HG02943 (cell line): ENCODE measurements around the gene PSME2.

Experiments
- ATAC-seq: cut with Tn5 transposase; IDR thresholded peaks from one replicate; pipeline ENCODE4 v1.9.1; 2021; ENCODE audit warnings: mild to moderate bottlenecking, low read depth, moderate library complexity; ENCODE audit not compliant: unreplicated experiment

PSME2 gene

GRCh38 chr14:24156840-24157239 lies 10.4 kb upstream of the PSME2 start:
- no peak for ATAC-seq

- no peak for ATAC-seq
These were observed 8.7 kb upstream of the PSME2 start for GRCh38 chr14:24155100-24155499.

- ATAC-seq, result no peak
These were observed 5.1 kb upstream of the PSME2 start for GRCh38 chr14:24151404-24152080.

GRCh38 chr14:24150993-24151392 lies 4.6 kb upstream of the PSME2 start:
- ATAC-seq, result no peak

GRCh38 chr14:24150567-24150966 lies 4.2 kb upstream of the PSME2 start:
- ATAC-seq, result no peak

GRCh38 chr14:24150061-24150460 lies 3.7 kb upstream of the PSME2 start:
- ATAC-seq, result no peak

- no peak for ATAC-seq
These were observed 3.0 kb upstream of the PSME2 start for GRCh38 chr14:24149302-24149969.

GRCh38 chr14:24147761-24148428 lies 1.5 kb upstream of the PSME2 start:
- no peak for ATAC-seq

- peak; percentile 80 for ATAC-seq
These were observed 759 bp upstream of the PSME2 start, which contains the start of gene RNF31 for GRCh38 chr14:24146978-24147760. RNF31 (plus strand) TSS chr14:24147498; CDS start chr14:24147699, 201 bp downstream.

GRCh38 chr14:24145690-24146452 lies 539 bp downstream of the PSME2 start:
- ATAC-seq, result no peak

- ATAC-seq, result no peak
These were observed 1.2 kb downstream of the PSME2 start for GRCh38 chr14:24145219-24145618.

- ATAC-seq, result no peak
These were observed 2.0 kb downstream of the PSME2 start for GRCh38 chr14:24144451-24144850.

- ATAC-seq, result no peak
These were observed 2.9 kb downstream of the PSME2 start for GRCh38 chr14:24143511-24143910.

GRCh38 chr14:24141097-24141880 lies 5.1 kb downstream of the PSME2 start, which contains the start of gene EMC9:
EMC9 (minus strand) TSS chr14:24141591; CDS start chr14:24141304, 287 bp downstream.
- ATAC-seq, result peak; percentile 83

- ATAC-seq, result no peak
These were observed 7.0 kb downstream of the PSME2 start for GRCh38 chr14:24139272-24139934.

GRCh38 chr14:24138396-24139271 lies 7.8 kb downstream of the PSME2 start:
- no peak for ATAC-seq

- no peak for ATAC-seq
These were observed 8.6 kb downstream of the PSME2 start for GRCh38 chr14:24137529-24138395.
